SH-SY5Y (cell line): Measurements from ENCODE around the gene MYO18B.

Experiments used
- GATA2 ChIP-seq: IDR thresholded peaks from 2 replicates; pipeline ENCODE4 v1.6.1; 2011; ENCODE audit warnings: mild to moderate bottlenecking, low read depth, low read length
- GATA3 ChIP-seq: IDR thresholded peaks from 2 replicates; pipeline ENCODE4 v1.6.1; 2011; ENCODE audit warnings: low read depth, mild to moderate bottlenecking, low read length, moderate library complexity

GRCh38 chr22:26047516-26047915 is 305.5 kb downstream of the MYO18B start:
- no peak for TF ChIP-seq GATA2
- TF ChIP-seq GATA3: no peak
